ENCODE data around the gene FUBP1.

FUBP1 gene

DNA sequence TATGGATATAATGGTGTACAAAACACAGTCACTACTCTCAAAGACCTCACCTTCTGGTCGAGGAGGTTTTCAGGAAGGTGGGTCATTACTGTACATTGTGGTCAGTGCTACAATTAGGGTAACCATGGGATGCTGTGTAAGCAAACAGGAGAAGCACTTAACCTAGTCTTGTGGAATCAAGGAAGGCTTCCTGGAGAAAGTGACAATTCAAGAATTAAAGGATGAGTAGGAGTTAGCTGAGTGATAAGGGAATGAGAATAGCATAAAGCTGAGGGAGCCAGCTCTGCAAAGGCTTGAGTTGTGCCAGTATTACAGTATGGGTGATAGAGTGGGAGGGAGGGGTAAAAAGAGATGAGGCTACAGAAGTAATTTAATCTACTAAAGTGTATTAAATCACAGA, 73.3 kb downstream of the FUBP1 start:
- Mint-ChIP-seq H3K36me3 (no peaks in the 10 kb centered on the region), H3K9me3 (no peaks in the 10 kb centered on the region), H3K4me3 (no peak overlapping the region), H3K27me3 (no peaks in the 10 kb centered on the region), H3K4me1 (no peaks in the 10 kb centered on the region), H3K27ac (no peak overlapping the region)
- DNase-seq (no peak), ATAC-seq (replicated peaks) (no peak)

DNA sequence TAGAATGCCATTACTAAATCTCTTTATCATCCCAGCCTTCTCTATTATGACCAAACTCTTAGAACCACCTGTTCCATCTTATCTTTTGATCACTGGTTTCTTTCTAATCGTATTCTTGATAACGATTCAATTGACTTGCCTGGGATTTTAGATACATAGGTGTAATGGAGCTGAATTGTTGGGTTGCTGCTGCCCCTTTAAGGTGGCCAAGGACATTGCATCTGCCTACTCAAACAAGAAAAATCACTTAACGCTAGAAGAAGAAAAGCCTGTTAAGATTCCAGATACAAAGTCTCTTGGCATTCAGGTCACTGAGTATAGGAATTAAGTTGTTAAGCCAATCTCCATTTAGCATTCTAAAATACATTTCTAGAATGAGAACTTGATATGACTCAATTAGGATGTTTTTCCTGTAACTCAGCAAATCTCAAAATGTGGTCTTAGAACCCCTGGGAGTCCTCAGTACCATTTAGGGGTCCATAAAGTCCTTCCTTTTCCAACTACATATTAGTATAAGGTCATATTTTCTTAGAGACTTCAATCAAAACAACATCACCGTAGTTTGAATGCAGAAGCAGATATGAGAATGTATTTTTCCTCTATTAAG, 78.1 kb downstream of the FUBP1 start:
- Mint-ChIP-seq H3K4me1 (no peaks in the 10 kb centered on the region), H3K27ac (no peak overlapping the region), H3K9me3 (no peaks in the 10 kb centered on the region), H3K27me3 (no peaks in the 10 kb centered on the region), H3K4me3 (no peak overlapping the region), H3K36me3 (peaks cover 0 to 3% of the 10 kb centered on the region in 2 donors)
- ATAC-seq (replicated peaks) (peak in 1 of 2 donors; percentile 42), DNase-seq (no peak)

DNA sequence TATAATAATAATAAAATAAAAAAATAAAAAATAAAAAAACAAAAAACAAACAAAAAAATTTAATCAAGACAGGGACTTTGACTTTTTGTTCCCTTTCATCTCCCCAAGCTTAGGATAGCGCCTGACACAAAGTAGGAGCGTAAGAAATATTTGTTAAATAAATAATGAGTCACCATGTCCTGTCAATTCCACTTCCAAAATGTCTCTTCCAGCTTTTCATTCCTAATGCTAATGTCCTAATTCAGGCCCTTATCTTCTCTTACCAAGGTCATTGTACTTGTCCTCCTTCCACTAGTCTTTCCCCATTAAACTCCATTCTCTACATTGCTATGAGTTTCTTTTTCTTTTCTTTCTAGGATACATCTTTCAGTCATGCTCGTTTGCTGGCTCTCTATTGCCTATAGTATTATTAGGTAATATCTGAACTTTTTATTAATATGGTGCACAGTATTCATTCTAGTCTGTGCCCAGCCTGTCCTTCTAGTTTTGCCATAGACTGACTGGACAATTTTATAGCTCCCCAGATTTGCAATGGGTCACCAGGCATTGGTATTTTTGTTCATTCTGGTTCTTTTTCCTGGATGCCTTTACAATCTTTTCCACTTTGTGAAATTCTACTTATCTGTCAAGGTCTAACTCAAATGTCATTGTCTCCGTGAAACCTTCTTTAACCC, 79.1 kb downstream of the FUBP1 start:
- no peak overlapping the region for H3K4me3 Mint-ChIP-seq
- no peak for ATAC-seq (replicated peaks)
- no peak overlapping the region for H3K27ac Mint-ChIP-seq
- DNase-seq, result no peak
- no peaks in the 10 kb centered on the region for H3K4me1 Mint-ChIP-seq
- H3K27me3 Mint-ChIP-seq, result no peaks in the 10 kb centered on the region
- no peaks in the 10 kb centered on the region for H3K9me3 Mint-ChIP-seq
- peaks cover 0 to 3% of the 10 kb centered on the region in 2 donors for H3K36me3 Mint-ChIP-seq

Data from stimulated activated naive B cell treated with anti-CD40 and anti-IgM and Interleukin-4, amounts not matched to agents 10 μg/mL and 1 μg/mL and 100 μg/mL, for 72 hours (primary cell).